ENCODE measurements around the gene MED12L. TPM values are rescaled to one million over a fixed set of nuclear protein-coding genes. Genes with fewer than 3 reads are reported as not detected.

The MED12L gene
- total RNA-seq, 1 donor from 2014 or later, result 5.5 TPM

DNA sequence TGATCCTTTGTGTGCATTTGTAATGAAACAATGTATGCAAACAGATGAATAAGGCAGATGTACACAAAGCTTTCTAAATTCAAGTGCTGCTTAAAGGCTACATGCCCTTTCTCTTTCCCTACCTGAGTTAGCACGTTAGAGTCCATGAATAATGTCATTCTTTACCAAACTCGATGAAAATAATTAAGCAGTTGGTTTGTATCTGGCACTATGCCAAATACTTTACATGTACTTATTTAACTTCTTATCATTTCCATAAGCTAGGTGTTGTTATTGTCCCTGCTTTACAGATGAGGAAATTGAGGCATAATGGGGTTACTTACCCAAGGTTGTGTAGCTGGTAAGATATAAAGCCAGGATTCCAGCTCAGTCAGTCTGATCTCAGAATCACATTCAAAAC is 115.1 kb downstream of the MED12L start:
- intact Hi-C loops (cut with DNase I), result no loop called here
- DNase-seq (ENCODE audit: low spot score), result no peak

DNA sequence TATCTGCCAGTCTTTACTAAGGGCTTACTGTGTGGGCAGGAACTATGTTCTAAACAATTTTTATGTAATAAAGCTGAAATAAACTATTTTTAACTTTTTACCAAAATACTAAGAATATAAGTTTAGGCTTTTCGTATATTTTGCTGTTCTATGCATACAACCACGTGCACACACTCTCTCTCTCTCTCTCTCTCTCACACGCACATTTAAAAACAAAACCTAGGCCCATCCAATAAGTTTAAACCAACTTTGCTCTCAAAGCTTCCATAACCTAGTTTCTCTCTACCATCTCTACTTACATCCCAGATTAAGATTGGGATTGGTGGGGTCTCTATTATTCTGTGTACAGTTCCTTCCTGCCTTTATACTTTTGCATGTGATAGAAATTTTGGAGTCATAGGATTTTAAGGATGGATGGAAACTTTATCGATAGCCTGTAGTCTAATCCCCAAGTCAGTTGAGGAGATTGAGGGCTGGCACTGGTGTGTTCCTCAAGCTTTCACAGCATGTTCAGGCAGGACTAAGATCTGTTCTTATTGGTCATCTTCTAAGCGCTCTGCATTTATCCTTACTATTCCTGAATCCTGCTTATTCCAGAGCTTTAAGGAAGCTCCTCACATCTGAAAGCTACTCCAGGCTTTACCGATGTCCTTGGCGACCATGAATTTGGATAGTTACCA is 115.7 kb downstream of the MED12L start:
- DNase-seq (ENCODE audit: low spot score), result no peak

DNA sequence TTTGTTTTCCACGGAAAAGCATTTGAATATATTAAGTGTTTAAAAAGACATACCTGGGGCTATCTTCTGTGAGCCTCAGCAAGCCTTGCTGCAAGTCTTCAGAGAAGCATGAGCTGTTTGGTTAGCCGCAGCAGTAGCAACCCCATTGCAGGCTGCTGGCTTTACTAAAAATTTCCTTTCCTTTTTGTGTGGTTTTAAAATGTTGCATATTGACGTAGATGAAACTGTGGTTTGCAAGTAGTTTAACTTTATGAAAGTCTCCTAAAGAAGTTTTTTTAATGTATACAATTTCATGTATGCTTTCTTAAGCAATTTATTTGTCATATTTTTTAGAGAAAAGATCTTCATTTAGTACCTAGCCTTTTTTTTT is 117.6 kb downstream of the MED12L start, which contains the start of gene GPR171:
Gene GPR171, minus strand, starts transcription at position 166 of the 370 bp plus-strand sequence. CDS start 3,830 bp downstream, outside the sequence.
- intact Hi-C loops (cut with DNase I), result no loop called here
- no peak for DNase-seq (ENCODE audit: low spot score)

More for the DNA sequence above, 115.7 kb downstream of the MED12L start:
- intact Hi-C loops (cut with DNase I), result no loop called here

DNA sequence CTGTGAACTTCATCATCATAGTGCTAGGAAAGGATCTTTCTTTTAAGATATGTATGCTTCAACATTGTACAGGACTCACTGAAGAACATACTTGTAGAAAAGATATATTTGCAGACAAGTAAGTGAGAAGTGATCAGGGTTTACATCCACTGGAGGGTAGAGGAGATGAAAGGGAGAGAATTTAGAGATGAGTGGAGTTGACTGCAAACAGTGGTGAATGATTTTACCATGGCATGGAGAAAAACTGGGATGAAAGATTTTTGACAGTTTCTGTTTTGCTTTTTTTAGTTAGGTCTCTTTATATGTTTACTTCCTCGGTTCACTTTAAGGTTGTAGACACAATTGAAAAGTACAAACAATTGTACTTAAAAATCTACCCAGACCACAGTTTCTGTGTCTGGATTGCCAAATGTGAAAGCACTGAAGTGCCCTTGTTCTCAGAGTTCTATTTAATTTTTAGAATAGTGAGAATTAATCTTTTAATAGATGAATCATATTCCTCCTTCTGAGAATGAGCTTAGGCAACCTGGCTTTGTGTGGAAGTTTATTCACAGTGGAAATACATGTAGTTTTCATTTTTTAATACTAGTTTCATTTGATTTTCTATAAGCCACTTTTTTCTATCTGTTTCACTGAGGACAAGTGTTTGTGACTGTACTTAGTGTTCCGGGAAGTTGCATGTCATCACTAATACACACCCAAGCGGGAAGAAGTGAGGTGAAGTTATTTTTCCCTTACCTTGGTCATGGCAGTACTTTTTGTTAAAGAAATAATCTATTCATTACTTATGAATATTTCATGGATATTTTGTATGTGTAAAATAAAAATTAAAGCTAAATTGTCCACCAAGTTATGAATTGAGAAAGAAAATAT is 119.3 kb downstream of the MED12L start:
- no peak for DNase-seq (ENCODE audit: low spot score)
- intact Hi-C loops (cut with DNase I), result no loop called here

DNA sequence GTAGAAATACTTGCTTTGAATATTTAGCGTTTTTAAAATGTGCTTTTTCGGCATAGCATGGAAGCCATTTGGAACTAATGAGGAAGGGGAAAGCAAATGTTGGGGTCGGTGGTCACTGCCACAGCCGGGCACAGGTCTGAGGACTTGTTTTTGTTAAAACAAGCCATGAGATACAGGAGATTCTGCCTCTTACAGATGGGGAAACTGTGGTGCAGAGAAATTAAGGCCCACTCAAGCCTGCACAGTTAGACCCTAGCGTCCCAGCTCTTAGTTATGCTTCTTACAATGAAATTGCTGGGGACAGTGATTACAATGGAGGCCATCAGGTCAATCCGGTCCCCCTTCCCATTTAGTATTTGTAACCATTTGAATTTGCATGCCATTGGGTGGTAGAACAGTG is 120.0 kb downstream of the MED12L start:
- intact Hi-C loops (cut with DNase I), result no loop called here
- DNase-seq (ENCODE audit: low spot score), result no peak

DNA sequence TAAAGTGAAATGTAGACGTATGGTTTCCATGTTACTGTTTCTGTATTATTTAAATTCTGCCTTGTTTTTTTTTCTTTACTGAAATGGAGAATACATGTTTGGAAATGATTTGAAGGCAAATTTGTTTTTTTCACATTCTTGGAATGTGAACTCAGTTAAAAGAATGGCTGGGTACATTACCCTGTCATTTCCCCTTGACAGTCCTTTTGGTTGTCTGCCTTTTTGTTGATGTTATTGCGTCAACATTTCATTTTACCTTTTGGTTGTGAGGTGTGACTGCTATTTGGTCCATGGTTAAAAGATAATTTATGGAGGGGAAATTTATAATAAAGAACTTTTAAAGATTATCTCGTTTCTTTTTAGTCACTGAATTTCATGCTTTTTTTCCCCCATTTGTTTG is 120.7 kb downstream of the MED12L start:
- intact Hi-C loops (cut with DNase I), result no loop called here
- no peak for DNase-seq (ENCODE audit: low spot score)

DNA sequence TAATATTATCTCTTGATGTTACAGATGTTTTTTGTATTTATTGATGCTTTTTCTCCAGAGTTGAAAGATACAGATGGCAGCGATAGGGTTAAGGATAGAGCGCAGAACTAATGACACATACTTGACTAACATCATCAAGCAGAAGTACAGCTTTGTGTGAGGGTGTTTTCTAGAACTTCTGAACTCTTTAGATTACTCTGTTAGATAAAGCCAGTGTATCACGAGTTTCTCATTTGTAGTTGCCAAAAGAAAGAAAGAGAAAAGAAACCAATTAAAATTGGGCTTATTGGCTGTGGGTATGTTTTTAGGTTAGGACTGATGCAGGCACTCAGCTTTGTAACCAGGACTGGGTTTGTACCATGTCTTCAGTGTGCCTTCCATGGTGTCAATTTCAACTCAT is 124.2 kb downstream of the MED12L start:
- no peak for DNase-seq (ENCODE audit: low spot score)
- intact Hi-C loops (cut with DNase I), result no loop called here

DNA sequence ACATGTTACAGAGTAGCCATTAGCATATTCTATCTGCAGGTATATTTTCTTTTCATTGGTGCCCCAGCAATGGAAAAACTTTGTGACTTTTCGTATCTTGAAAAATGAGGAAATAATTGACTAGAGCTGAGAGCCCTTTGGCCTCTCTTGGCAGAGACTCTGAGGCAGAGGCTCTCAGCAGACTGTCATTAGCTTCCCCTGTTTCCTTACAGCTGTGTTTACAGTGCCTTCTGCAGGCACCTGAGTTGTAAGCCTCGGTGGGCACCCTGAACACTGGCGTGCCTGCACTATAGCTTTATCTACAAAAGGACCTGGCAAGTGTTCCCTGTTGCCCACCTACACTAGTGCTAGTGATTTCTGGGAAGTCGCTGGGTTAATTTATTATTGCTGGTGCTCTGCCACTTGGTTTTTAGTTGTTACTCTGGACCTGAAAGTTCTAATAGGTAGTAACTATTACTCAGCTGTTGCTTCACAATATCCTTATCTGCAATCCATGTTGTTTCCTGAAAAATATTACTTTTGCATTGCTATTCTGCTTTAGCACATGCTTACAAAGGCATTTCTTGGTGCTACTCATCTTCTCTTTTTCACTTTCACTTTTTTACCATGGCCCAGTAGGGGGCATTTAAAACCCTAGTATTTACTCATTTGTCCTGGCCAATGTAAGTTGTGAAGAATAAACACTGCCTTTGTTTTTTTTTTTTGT is 125.4 kb downstream of the MED12L start:
- intact Hi-C loops (cut with DNase I), result no loop called here
- no peak for DNase-seq (ENCODE audit: low spot score)

DNA sequence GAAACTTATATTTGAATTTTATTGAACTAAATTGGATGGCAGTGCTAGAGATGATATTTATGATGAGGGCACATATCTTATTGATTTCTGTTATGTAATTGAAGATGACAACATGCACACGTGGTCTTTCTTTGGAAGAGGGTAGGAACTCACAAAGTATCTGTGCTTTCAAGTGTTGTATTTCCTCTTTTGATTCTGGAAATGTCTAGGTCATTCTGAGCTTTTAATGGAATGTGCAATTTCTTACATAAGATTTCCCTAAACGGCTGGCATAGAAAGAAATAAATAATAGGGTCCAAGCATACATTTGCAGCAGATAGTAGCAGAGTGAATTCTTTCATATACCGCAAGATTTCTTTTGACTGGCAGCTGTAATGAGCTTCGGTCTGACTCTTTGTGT is 127.7 kb downstream of the MED12L start:
- no peak for DNase-seq (ENCODE audit: low spot score)
- intact Hi-C loops (cut with DNase I), result no loop called here

DNA sequence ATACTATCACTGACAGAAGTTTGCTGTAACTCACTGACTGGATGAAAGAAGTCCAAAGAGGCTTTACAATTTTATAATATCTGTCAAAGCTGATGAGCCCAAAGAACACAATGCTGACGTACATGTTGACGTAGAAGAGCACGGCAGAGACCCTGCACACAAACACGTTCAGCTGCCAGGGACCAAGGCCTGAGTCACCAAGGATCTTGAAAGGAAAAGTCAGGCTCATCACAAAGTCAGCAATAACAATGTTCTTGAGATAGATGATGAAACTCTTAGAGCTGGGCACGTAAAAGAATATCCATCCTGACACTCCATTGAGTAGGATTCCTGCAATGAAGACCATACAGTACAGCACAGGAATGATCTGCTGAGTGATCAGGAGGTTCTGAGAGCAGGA is 128.4 kb downstream of the MED12L start:
- intact Hi-C loops (cut with DNase I), result no loop called here
- DNase-seq (ENCODE audit: low spot score), result no peak

DNA sequence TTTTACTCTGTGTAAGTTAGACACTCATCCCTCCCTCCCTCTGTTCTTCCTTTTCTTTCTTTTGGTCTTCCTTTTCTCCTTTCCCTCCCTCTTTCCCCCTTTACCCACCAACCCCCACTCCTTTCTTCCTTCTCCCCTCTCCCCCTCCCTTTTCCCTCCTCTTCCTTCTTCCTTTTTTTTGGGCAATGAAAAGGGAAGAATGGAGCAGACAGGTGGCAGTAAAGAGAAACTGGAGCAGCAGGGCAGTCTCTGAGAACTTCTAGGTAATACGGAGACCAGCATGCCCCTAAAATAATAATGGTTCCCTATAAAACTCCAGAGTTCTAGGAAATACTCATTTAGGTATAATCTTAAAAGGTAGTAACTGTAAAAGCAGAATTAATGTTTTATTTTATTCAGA is 129.0 kb downstream of the MED12L start:
- intact Hi-C loops (cut with DNase I), result no loop called here
- DNase-seq (ENCODE audit: low spot score), result no peak

DNA sequence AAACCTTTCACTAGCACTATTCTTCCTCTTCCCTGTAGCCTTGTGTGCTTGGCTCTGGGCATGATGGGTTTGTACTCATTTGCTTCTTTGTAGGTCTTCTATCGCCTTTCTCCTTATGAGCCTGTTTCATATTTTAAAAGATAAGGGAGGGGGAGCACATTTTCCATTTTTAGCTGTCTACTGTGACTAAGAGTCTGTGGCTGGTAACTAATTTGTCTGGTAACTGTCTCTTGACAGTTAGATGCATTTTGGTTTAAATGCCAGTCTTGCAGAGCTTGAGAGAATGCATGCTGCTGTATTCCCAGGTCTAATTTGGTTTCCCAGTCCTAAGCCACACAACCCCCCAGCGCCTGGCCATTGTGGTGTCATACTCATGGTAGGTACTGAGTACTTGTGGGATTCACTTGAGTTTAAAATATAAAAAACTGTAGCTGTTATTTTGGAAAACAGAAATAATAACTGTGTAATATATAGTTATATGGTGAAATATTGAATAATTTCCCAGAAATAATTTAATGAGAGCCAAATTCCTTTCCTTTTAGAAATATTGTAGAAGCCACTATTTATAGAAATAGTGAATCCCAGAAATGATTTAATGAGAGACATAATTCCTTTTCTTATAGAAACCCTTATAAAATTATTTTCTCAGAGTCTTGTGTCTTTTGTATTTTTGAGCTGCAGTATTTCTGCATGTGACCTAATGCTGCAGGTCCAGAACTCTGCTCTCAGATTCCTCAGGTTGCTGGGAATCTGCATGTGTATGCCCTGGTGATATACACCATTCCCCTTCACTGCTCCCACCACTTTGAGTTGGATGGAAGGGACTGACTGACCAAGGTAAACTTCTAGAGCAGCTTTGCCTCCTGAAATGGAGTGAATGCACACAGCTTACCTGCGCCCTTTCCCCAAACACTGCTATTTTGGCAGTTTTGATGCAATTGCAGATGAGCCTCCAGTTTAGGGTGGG is 131.5 kb downstream of the MED12L start:
- intact Hi-C loops (cut with DNase I), result no loop called here

DNA sequence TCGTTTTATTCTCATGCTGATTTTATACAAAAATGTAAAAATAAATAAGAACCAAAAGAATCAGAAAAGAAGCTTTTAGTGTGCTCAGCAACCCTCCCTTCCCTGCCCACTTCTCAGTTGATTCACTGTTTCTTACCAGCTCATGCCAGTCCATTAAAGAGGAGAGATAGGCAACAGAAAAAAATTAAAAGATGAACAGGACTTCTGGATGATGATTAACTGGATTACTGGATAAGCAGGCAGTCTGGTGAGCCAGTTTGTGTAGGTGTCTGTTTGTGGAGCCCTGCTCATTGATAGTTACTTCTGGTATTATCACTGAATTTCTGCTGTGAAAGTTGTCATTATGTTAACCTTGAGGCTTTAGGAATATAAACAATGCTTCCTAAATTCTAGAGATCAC is 132.7 kb downstream of the MED12L start:
- intact Hi-C loops (cut with DNase I), result no loop called here
- DNase-seq (ENCODE audit: low spot score), result no peak

More for the DNA sequence above, 131.5 kb downstream of the MED12L start:
- DNase-seq (ENCODE audit: low spot score), result no peak

DNA sequence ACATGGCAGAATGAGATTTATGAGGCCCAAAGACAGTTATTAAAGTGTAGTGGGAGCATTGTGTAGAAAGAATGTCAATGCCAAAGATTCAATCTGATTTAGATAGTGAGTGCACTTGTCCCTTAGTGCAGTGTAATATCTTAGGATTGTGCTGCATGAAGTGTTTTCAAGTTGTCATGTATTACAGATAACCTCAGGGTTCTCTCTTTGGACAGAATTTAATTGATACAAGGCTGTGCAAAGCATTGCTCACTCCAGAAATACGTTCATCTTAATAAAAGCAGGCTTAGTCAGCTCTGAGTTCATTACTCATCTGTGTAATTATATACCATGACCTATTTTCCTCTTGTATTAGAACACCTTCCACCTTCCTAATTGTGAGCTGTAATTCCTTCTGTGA is 133.6 kb downstream of the MED12L start:
- intact Hi-C loops (cut with DNase I), result no loop called here
- DNase-seq (ENCODE audit: low spot score), result no peak

DNA sequence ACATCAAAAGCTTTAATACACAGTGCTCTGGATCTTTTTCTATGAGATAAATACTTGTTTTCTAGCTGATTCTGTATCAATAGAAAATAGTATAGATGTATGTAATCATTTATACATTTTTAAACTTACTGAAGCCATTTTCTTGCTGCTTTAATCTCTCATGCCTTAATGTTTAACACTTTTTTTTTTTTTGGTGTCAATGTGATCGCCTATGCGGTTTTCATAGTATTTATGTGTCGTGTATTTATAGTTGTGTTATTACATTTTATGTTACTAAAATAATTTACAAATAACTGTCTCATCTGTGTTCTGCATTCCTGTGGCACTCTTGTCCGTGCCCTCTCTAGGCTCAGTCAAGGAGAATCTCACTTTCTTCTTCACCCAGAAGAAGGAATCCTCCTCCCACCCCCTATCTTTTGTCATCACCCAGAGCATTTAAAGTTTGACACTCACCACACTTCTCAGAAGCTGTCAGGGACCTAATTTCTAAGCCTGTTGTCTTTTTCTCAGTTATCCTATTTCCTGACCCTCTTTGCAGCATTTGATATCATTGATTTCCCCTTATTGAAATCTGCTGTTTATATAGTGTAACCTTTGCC is 138.9 kb downstream of the MED12L start:
- intact Hi-C loops (cut with DNase I), result loop anchor here (10.0 kb wide), 1 partner anchor 210 kb away; no protein-coding TSS in a partner anchor
- no peak for DNase-seq (ENCODE audit: low spot score)

DNA sequence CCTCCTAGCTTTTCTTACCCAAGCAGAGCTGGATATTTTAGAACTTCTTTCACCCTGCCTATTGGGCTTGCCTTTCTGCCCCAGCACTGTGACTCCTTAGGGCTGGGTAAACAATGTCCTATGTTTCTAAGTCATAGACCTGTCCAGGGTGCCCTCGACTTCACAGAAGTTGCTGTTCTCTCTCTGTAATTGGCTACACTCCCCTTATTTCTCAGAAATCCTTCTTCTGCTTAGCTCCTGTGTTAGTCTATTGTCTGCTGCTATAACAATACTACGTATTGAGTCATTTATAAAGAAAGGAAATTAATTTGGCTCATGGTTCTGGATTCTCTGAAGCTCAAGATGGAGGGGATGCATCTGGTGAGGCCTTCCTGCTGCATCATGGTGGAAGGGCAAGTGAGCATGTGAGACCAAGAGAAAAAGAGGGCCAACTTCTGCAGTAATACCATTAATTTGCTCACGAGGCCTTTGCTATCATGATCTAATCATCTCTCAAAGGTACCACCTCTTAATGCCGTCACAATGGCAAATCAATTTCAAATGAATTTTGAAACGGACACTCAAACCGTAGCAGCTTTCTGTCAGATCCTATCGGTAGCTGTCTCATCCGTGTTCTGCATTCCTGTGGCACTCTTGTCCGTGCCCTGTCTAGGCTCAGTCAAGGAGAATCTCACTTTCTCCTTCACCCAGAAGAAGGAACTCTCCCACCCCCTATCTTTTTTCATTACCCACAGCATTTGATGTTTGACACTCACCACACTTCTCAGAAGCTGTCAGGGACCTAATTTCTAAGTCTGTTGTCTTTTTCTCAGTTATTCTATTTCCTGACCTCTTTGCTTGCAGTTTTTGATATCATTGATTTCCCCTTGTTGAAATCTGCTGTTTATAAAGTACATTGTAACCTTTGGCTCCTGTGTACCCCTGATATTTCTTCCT is 139.8 kb downstream of the MED12L start:
- intact Hi-C loops (cut with DNase I), result loop anchor here (5.0 to 10.0 kb wide), 4 partner anchors 58 to 692 kb away; no protein-coding TSS in a partner anchor
- DNase-seq (ENCODE audit: low spot score), result no peak

DNA sequence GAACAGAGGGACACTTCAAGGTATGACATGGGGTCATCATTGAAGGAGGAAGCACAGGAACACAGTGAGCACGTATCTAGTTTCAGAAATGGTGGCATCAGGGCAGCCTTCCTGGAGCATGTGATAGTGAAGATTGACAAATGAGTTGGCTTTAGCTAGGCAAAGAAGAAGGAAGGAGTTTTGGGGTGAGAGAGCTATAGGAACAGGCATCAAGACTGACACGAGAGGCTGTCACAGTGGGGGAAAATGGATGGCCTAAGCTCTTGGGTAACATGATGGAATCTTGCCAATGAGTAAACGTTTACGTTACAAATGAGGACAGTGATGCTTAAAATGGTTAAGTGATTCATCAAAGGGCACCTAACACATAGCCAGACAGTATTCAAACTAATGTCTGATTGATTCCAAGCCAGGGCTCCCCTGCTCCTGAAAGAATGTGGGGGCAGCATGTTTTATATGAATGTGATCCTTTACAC is 140.7 kb downstream of the MED12L start:
- no peak for DNase-seq (ENCODE audit: low spot score)
- intact Hi-C loops (cut with DNase I), result loop anchor here (5.0 to 10.0 kb wide), 4 partner anchors 59 to 691 kb away; no protein-coding TSS in a partner anchor

Measured in cardiac septum (tissue), 1 donor.